Measurements from ENCODE around the gene MARK3.

MARK3 gene

GRCh38 chr14:103517174-103517566 is 132.0 kb downstream of the MARK3 start:
- DNase-seq = no peak

- DNase-seq = no peak
These were observed 132.7 kb downstream of the MARK3 start for GRCh38 chr14:103517721-103518421.

GRCh38 chr14:103518422-103519042 is 133.3 kb downstream of the MARK3 start:
- DNase-seq = peak; percentile 72

- peak; percentile 52 for DNase-seq
These were observed 134.0 kb downstream of the MARK3 start for GRCh38 chr14:103519043-103519836.

- DNase-seq = peak; percentile 92
These were observed 134.6 kb downstream of the MARK3 start for GRCh38 chr14:103519837-103520212.

- no peak for DNase-seq
These were observed 135.0 kb downstream of the MARK3 start for GRCh38 chr14:103520269-103520656.

DNA sequence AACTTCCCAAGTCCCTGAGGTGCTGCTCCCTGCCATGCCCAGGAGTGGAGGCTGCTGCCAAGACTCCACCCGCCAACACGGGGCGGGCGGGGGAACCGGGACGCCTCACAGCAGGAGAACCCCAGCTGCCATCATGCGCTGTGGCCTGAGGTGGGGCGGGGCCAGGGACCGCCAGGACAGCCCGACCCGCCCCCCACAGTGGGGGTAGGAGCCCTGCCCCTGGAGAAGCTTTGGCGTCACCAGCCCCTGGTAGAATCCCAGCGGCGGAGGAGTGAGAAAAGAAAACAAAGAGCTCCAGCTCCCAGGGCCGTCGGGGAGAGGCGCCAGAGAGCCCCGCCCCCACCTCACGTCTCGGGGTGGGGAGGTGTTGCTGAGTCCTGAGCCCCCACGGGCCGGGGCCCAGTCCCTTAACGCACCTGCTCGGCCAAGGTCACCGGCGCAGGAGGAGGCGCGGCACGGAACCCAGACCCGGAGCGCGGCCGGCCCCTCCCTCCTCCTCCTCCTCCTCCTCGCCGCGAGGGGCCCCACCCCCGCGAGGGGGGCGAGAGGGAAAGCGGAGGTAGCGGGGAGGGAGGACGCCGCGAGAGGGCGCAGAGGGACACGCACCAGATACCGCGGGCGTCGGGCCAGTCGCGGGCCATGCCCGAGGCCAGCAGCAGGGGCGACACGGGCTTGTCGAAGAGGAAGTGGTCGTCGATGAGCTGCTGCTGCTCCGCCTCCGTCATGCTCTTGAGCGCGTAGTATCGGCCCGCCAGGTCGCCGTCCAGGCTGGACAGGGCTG is 135.6 kb downstream of the MARK3 start:
- DNase-seq = peak; percentile 93

DNA sequence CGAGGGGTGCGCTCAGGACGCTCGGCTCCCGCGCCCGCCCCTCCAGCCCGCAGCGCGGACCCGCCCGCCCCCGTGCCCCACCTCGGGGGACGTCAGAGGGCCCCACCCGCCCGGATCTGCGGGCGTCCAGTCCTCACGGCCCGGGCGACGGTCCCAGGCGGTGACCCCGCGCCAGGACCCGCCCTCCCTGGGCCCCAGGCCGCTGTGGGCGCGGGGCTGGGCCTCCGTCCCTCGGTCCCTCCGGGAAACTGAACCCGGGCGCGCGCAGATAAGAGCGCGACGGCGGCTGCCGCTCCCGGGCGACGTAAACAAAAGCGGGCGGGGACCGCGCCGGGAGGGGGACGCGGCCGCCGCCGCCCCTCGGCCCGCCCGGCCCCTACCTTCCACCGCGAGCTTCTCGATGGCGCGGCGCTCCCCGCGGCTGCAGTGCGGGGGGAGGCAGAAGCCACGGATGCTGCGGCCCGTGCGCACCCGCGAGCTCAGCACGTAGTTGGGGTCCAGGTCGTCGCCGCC is 136.3 kb downstream of the MARK3 start:
- DNase-seq = peak; percentile 76

GRCh38 chr14:103521951-103522563 is 136.8 kb downstream of the MARK3 start:
- peak; percentile 56 for DNase-seq

DNA sequence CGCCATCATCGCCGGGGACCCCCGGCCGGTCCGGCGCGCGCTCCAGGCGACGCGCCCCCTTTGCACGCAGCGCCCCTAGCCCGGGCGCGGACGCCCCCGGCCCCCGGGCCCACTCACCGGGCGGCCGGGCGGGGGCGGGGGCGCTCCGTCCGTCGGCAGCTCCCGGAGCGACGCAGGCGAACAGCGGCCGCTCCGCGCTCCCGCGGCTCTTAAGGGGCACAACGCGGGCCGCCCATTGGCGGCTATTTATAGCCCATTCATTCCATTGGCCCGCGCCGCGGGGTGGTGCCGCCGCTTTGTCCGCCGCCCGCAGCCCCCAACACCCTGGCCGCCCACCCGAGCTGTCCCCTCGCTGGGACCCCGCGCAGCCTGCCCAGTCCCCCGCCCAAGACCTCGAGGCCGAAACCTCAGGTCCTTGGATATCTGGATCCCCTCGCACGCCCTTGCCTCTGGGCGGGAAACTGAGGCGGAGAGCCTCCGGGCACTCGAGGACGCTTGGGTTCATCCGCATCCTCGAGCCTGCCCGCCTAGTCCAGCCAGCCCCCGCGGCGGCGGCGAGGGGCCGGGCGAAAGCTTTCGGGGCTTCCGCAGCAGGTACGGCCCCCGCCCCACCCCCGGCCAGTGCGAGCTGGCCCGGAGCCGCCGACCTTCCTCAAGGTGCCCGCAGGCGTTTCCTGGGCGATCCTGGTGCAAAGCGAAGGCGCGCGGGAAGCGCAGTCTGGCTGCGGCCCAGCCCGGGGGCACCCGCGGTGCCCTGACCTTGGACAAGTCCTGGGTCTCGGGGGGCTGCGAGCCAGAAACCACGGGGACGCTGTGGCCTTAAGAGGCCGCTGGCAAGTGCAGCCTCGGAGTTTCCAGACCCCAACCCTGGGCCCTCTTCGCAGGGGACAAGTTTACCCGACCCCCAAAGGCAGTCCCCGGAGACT is 137.7 kb downstream of the MARK3 start, which contains the start of gene CKB:
Gene CKB (minus strand): TSS at position 182 of the 926 bp plus-strand sequence. CDS start 337 bp downstream, outside the sequence.
- peak; percentile 72 for DNase-seq

- no peak for DNase-seq
These were observed 138.3 kb downstream of the MARK3 start for GRCh38 chr14:103523575-103523954.

DNA sequence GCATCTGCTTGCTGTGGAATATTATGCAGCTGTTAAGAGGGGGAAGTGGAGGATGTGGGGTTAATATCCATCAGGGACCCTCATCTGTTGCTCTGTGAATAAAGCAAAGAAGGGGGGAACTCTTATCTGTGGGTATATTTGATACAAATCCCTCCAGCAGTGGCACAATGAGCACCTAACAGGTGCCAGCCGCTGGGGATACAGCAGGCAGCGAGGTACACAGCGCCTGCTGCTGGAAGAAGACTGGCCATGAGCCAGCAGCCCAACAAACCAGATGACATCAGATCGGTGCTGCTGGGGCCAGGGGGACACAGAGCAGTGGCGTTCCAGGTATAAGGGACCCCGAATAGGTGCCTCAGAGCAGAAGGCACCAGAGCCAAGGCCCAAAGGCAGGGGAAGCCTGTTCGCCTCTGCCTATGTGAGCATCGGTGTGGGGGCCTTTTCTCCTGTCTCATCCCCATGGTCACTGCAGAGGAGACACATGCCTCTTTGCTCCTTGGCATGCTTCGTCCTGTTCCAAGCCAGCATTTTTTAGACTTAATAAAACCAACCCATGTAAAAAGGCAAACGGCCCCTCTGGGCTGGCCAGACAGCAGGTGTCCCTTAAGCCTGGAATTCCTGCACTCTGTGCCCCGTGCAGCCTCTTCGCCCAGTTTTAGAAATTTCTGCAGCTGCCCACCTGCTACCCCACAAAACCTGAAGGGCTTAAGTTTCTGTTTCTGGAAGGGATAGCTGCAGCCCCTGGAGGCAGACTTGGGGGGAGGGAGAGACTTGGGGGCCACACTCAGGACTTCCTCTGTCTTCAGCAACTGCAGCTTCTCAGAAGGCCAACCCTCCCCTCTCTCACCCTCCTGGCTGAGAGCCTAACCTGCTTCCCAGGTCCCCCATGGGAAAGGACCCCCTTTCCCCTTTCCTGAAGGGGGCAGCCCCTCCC is 139.1 kb downstream of the MARK3 start:
- no peak for DNase-seq

DNA sequence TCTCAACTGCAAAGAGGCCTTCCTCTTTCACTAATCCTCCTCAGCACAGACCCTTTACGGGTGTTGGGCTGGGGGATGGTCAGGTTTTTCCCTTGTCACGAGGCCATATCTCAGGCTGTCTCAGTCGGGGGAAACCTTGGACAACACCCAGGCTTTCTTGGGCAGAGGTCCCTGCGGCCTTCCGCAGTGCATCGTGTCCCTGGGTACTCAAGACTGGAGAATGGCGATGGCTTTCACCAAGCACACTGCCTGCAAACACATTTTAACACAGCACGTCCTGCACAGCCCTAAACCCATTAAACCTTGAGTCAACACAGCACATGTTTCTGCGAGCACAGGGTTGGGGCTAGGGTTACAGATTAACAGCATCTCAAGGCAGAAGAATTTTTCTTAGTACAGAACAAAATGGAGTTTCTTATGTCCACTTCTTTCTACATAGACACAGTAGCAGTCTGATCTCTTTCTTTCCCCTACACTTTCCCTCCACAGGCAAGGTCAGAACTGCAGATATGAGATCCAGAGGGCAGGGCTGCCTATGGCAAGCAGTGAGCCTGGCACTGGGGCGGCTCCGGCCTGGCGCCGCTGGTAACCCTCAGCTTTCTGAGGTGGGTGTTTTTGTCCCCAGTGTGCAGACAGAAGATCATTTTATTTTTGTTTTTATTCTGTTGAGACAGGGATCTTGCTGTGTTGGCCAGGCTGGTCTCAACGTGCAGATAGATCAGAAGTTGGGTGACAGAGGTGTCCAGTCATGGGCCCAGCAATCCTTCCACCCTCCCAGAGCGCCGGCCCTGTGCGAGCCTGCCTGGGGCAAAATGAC is 140.4 kb downstream of the MARK3 start:
- peak; percentile 38 for DNase-seq

DNA sequence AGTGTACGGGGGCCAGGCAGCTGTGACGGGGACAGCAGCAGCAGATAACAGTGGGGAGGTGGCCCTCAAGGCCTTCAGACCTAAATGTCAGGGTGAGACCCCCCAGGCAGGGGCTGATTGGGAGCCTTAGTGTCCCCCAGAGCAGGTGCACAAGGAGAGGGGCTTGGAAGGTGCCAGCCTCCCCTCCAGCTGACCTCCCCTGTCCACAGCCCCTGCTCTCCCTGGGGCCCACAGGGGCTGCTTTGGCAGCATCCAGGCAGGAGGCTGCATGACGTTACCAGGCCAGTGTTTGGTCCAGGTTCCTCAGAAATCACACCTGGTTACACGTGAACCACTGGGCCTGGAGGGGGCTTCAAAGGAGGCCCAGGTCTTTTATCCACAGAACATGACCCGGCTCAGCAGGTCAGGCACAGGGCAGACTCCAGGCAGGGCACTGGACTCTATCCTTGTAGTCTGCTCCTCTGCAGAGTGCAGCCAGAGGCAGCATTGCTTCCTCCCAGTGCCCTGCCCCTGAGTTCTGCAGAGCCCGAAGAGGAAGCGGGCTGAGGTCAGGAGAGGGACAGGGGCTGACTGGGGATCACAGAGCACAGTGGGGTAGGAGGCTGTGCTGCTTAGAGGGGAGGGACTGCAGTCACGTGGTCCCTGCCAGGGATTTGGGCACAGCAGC is 141.2 kb downstream of the MARK3 start:
- DNase-seq = no peak

DNA sequence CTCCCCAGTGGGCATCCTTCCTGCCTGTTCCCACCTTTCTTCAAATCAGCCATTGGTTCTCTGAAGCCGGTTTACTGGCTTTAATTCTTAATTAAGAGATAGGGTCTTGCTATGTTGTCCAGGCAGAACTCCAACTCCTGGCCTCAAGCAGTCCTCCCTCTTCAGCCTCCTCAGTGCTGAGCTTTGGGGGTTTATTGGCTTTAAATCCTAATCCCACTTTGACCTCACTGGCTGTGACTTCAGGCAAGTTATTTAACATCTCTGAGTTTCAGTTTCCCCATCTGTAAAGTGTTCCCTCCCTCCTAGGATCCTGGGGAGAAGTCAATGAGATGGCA is 141.7 kb downstream of the MARK3 start:
- DNase-seq = no peak

DNA sequence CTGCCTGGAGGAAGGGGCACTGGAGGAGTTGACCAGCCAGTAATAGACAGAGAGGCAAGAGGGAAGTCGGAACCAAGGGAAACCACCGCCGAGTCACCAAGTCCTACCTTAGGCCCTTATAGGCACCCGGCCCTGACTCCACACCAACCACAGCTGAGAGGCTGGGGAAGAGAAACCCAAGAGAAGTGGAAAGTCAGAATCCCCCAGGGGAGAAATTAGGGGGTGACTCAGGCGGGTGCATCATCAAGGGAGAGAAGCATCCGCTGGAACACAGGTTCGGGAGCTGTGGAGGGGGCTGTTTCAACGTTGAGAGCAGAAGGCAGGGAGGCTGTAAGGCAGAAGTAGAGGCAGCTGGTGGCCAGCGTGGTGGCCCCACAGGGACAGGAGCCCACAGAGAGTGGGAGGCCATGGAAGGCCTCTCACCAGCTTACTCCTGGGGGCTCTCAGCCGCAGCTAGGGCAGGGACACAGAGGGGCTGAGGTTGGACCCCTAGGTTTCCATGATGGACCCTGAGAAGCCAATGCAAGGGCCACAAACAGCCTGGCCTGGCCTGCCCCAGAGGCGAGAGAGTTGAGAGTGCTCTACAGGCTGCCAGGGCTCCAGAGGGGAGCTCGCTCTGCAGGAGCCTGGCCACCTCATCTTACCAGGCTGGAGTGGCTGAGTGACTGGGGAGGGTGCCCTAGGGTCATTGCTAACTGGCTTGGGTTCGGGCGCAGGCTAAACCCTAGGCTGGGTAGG is 142.4 kb downstream of the MARK3 start:
- DNase-seq = peak; percentile 65

DNA sequence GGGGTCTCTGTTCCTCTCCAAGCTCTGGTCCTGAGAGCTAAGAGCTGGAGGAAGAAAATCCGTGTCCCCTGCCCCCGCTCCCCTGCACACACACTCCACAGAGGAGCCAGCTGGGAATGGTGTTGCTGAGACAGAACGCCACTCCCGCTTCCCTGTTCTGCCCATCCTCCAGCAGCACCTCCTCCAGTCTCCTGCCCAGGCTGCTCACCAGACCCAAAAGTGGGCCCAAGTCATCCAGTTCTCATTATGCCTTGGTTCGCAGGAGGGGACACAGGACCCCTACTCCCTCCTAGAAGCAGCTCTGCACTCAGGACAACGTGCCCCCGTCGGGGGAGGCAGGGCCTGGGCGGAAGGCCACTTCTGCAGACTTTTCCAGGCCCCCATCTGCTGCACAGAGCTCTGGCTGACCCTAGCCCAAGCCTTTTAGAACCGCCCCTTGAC is 143.0 kb downstream of the MARK3 start:
- peak; percentile 65 for DNase-seq

Measured in DMS53 (cell line).